Natural killer cell (primary cell): Measurements from ENCODE around the gene ARHGAP44. TPM values are rescaled to one million over a fixed set of nuclear protein-coding genes. Genes with fewer than 3 reads are reported as not detected.

Experiments
- ATAC-seq, 3 donors: fragments of 150-1000 bp in 2 of 3; fragments of 200-7000 bp in 1 of 3; cut with Tn5 transposase; 1 replicate in 1 of 3; 2 replicates in 2 of 3; pipeline ENCODE4 v1.10.0; 2021; ENCODE audit warnings: mild to moderate bottlenecking in 2 of 3, moderate library complexity in 2 of 3
- DNase-seq, 2 donors: peaks; one replicate each; pipeline versions ENCODE4 v3.0.0 to v3.0.0-alpha.2; 2013 to 2021; ENCODE audit warnings: mixed read lengths in 1 of 2
- H3K27ac ChIP-seq: one replicate; pipeline ENCODE4 v1.5.1; 2013; ENCODE audit warnings: mild to moderate bottlenecking, low read length
- H3K27me3 ChIP-seq: one replicate; pipeline ENCODE4 v1.6.1; 2013; ENCODE audit warnings: low read length; ENCODE audit not compliant: control insufficient read depth, insufficient read depth
- H3K36me3 ChIP-seq: one replicate; pipeline ENCODE4 v1.6.1; 2013; ENCODE audit warnings: low read length; ENCODE audit not compliant: control insufficient read depth, insufficient read depth
- H3K4me1 ChIP-seq: one replicate; pipeline ENCODE4 v1.6.1; 2013; ENCODE audit warnings: low read length; ENCODE audit not compliant: control insufficient read depth, insufficient read depth
- H3K4me3 ChIP-seq: one replicate; pipeline ENCODE4 v1.5.1; 2013; ENCODE audit warnings: low read length
- H3K9me3 ChIP-seq: one replicate; pipeline ENCODE4 v1.6.1; 2013; ENCODE audit warnings: low read length; ENCODE audit not compliant: control insufficient read depth, insufficient read depth
- H3K27ac Mint-ChIP-seq, 2 donors: one replicate each; pipeline ENCODE4 v1.8.0; 2022; ENCODE audit warnings: mild to moderate bottlenecking in 2 of 2, mixed read lengths in 2 of 2, moderate library complexity in 1 of 2
- H3K27me3 Mint-ChIP-seq, 2 donors: one replicate each; pipeline ENCODE4 v1.8.0; 2022; ENCODE audit warnings: low read depth in 2 of 2, mixed read lengths in 2 of 2
- H3K36me3 Mint-ChIP-seq: one replicate; pipeline ENCODE4 v1.8.0; 2022; ENCODE audit warnings: mixed read lengths
- H3K4me1 Mint-ChIP-seq, 2 donors: one replicate each; pipeline ENCODE4 v1.8.0; 2022; ENCODE audit warnings: mixed read lengths in 2 of 2
- H3K4me3 Mint-ChIP-seq: one replicate; pipeline ENCODE4 v1.8.0; 2022; ENCODE audit warnings: mild to moderate bottlenecking, moderate library complexity, mixed read lengths
- H3K9me3 Mint-ChIP-seq, 2 donors: one replicate each; pipeline ENCODE4 v1.8.0; 2022; ENCODE audit warnings: mixed read lengths in 2 of 2
- WGBS: methylation state at CpG from one replicate; pipeline ENCODE4 v1.1.7; 2013; ENCODE audit warnings: missing lambda C conversion rate; ENCODE audit not compliant: insufficient coverage; 5-methylcytosine and 5-hydroxymethylcytosine counted together
- intact Hi-C: fragments of 100-400 bp; cut with micrococcal nuclease; formaldehyde crosslinking; loops from one replicate; pipeline ENCODE4 v1.14.2; 2022
- total RNA-seq, 4 donors: library from RNA; stranded (reverse); fragments of 120-200 nt in 1 of 4; gene quantifications; one replicate each; pipeline versions ENCODE4 v1.2.3 to v1.2.4, GENCODE V29; 2013 to 2022
- TF ChIP-seq, protein P1 (sequence below): fragments of 200-600 bp; IDR thresholded peaks from one replicate; pipeline ENCODE4 v1.8.0; 2022; ENCODE audit warnings: antibody characterized with exemption

ARHGAP44 gene
- total RNA-seq, 3 donors from 2014 or later (not counting 1 experiment from before 2014, with no cell fraction given): not detected

DNA sequence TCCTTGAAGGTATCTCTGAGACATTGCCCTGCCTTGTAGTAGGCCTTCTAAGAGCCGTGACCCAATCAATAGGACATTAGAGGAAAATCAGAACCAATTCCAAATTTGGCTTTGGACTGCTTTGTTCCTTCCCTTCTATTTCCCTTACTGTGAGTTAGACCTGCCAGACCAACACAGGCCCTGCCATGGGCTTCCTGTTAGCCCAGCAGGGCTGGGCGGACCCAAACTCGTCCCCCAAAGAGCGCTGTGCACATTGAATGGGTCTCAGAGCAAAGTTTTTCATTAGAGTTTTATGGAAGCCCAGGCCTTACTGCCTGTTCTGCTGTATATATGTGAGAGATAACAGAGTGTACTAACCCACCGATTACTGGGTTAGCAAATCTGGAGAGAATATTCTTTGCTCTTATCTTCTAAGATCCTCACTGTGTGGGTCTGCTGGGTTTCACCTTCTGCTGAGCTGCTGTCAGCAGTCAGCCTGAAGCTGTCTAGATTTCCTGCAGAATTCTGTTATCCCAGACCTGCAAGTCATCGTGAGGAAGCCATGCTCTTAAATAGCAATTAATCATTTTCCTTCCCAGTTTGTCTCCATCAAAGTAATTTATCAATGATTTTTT is 5.7 kb downstream of the ARHGAP44 start:
- Histone ChIP-seq H3K4me3 (no peak overlapping the region), H3K27me3 (peaks cover 4% of the 10 kb centered on the region), H3K27ac (no peak overlapping the region), H3K9me3 (no peaks in the 10 kb centered on the region), H3K4me1 (no peaks in the 10 kb centered on the region), H3K36me3 (no peaks in the 10 kb centered on the region)
- peaks cover 0 to 5% of the 10 kb centered on the region in 2 donors for H3K4me1 Mint-ChIP-seq
- TF ChIP-seq, protein P1, sequence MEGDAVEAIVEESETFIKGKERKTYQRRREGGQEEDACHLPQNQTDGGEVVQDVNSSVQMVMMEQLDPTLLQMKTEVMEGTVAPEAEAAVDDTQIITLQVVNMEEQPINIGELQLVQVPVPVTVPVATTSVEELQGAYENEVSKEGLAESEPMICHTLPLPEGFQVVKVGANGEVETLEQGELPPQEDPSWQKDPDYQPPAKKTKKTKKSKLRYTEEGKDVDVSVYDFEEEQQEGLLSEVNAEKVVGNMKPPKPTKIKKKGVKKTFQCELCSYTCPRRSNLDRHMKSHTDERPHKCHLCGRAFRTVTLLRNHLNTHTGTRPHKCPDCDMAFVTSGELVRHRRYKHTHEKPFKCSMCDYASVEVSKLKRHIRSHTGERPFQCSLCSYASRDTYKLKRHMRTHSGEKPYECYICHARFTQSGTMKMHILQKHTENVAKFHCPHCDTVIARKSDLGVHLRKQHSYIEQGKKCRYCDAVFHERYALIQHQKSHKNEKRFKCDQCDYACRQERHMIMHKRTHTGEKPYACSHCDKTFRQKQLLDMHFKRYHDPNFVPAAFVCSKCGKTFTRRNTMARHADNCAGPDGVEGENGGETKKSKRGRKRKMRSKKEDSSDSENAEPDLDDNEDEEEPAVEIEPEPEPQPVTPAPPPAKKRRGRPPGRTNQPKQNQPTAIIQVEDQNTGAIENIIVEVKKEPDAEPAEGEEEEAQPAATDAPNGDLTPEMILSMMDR: no peak
- WGBS: 58% methylated on average over 6 of the region's 6 CpGs
- ATAC-seq (no peak), DNase-seq (no peak)
- peaks cover 11 to 12% of the 10 kb centered on the region in 2 donors for H3K27me3 Mint-ChIP-seq
- no peak overlapping the region for H3K27ac Mint-ChIP-seq
- intact Hi-C loops: no loop called here
- H3K9me3 Mint-ChIP-seq: peaks cover 5% of the 10 kb centered on the region in 2 donors
- H3K36me3 Mint-ChIP-seq: no peaks in the 10 kb centered on the region
- no peak overlapping the region for H3K4me3 Mint-ChIP-seq

GRCh38 chr17:12800855-12801365 is 11.6 kb downstream of the ARHGAP44 start:
- Histone ChIP-seq H3K36me3 (no peaks in the 10 kb centered on the region), H3K27me3 (no peaks in the 10 kb centered on the region), H3K4me1 (no peaks in the 10 kb centered on the region), H3K4me3 (no peak overlapping the region), H3K9me3 (no peaks in the 10 kb centered on the region), H3K27ac (no peak overlapping the region)
- Mint-ChIP-seq H3K4me3 (no peak overlapping the region), H3K36me3 (no peaks in the 10 kb centered on the region), H3K27me3 (peaks cover 0 to 2% of the 10 kb centered on the region in 2 donors), H3K27ac (no peak overlapping the region), H3K4me1 (no peaks in the 10 kb centered on the region), H3K9me3 (peaks cover 2 to 14% of the 10 kb centered on the region in 2 donors)
- WGBS: 83% methylated on average over 3 of the region's 3 CpGs
- DNase-seq: no peak
- no peak for ATAC-seq
- TF ChIP-seq, protein P1: no peak
- intact Hi-C loops: no loop called here

DNA sequence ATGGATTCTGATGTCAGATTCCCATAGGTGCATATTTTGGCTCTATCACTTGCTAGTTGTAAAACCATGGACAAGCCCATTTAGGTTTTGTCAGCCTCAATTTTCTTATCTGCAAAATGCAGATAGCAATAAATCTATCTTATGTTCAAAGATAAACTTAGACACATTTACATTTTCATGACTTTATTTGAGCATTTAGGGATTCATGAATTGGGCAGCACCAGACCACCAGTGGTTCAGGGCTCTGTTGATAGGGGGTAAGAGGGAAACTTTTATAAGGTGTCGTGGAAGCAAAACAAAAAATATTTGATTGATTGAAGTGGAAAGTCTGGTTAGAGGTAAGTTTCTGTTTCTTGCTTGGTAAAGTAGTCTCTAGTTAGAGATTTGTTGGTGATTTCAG is 17.3 kb downstream of the ARHGAP44 start:
- no peaks in the 10 kb centered on the region for H3K36me3 Mint-ChIP-seq
- H3K27ac Mint-ChIP-seq: no peak overlapping the region
- no peak overlapping the region for H3K27ac ChIP-seq
- WGBS: 88% methylated on average over 1 of the region's 1 CpG
- DNase-seq (no peak), ATAC-seq (no peak)
- TF ChIP-seq, protein P1: no peak
- no peaks in the 10 kb centered on the region for H3K36me3 ChIP-seq
- peaks cover 14 to 15% of the 10 kb centered on the region in 2 donors for H3K9me3 Mint-ChIP-seq
- peaks cover 3% of the 10 kb centered on the region for H3K9me3 ChIP-seq
- H3K27me3 ChIP-seq: no peaks in the 10 kb centered on the region
- no peak overlapping the region for H3K4me3 ChIP-seq
- H3K27me3 Mint-ChIP-seq: peaks cover 0 to 2% of the 10 kb centered on the region in 2 donors
- H3K4me1 Mint-ChIP-seq: no peaks in the 10 kb centered on the region
- no peak overlapping the region for H3K4me3 Mint-ChIP-seq
- intact Hi-C loops: no loop called here
- no peaks in the 10 kb centered on the region for H3K4me1 ChIP-seq

DNA sequence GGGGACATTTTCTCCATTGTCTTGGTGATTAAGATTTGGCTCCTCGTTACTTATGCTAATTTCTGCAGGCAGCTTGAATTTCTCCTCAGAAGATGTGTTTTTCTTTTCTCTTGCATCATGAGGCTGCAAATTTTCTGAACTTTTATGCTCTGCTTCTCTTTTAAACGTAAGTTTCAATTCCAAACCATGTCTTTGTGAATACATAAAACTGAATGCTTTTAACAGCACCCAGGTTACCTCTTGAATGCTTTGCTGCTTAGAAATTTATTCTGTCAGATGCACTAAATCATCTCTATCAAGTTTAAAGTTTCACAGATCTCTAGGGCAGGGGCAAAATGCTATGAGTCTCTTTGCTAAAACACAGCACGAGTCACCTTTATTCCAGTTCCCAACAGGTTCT is 19.4 kb downstream of the ARHGAP44 start:
- Mint-ChIP-seq H3K4me3 (no peak overlapping the region), H3K4me1 (no peaks in the 10 kb centered on the region), H3K36me3 (no peaks in the 10 kb centered on the region), H3K27ac (no peak overlapping the region), H3K27me3 (no peaks in the 10 kb centered on the region), H3K9me3 (peaks cover 13 to 14% of the 10 kb centered on the region in 2 donors)
- Histone ChIP-seq H3K9me3 (peaks cover 3% of the 10 kb centered on the region), H3K27me3 (no peaks in the 10 kb centered on the region), H3K4me3 (no peak overlapping the region), H3K27ac (no peak overlapping the region), H3K36me3 (no peaks in the 10 kb centered on the region), H3K4me1 (no peaks in the 10 kb centered on the region)
- intact Hi-C loops: no loop called here
- TF ChIP-seq, protein P1: no peak
- WGBS: 70% methylated on average over 3 of the region's 3 CpGs
- DNase-seq: no peak
- no peak for ATAC-seq
